HepG2 (cell line): ENCODE results near the gene NAPB. TPM values are rescaled to one million over a fixed set of nuclear protein-coding genes. Genes with fewer than 3 reads are reported as not detected.

Experiments used
- ARNT2 ChIP-seq: sonication (generic); formaldehyde crosslinking; IDR thresholded peaks from 2 replicates; pipeline ENCODE4 v1.8.0; 2022; ENCODE audit warnings: mild to moderate bottlenecking, low read depth, missing genetic modification reagents, moderate library complexity
- BHLHE40 ChIP-seq: IDR thresholded peaks from 2 replicates; pipeline ENCODE4 v1.6.1; 2011; ENCODE audit warnings: low read length, improper control_type of control experiment
- DDIT3 ChIP-seq: sonication (generic); formaldehyde crosslinking; IDR thresholded peaks from 2 replicates; pipeline ENCODE4 v1.4.0; 2020; ENCODE audit warnings: mild to moderate bottlenecking, missing genetic modification reagents
- DR1 ChIP-seq: sonication (generic); formaldehyde crosslinking; IDR thresholded peaks from 2 replicates; pipeline ENCODE4 v1.8.0; 2021; ENCODE audit warnings: mild to moderate bottlenecking, missing genetic modification reagents, inconsistent platforms
- E2F1 ChIP-seq: sonication (generic); formaldehyde crosslinking; IDR thresholded peaks from 2 replicates; pipeline ENCODE4 v1.5.0; 2020; ENCODE audit warnings: missing genetic modification reagents
- HDAC2 ChIP-seq: sonication (generic); formaldehyde crosslinking; IDR thresholded peaks from 2 replicates; pipeline ENCODE4 v1.4.0; 2020; ENCODE audit warnings: missing genetic modification reagents
- IKZF4 ChIP-seq: sonication (generic); formaldehyde crosslinking; IDR thresholded peaks from 2 replicates; pipeline ENCODE4 v1.5.1; 2020; ENCODE audit warnings: borderline replicate concordance, mild to moderate bottlenecking, low read depth, missing genetic modification reagents; ENCODE audit errors: not compliant biosample characterization
- MED13 ChIP-seq: sonication (generic); formaldehyde crosslinking; IDR thresholded peaks from 2 replicates; pipeline ENCODE4 v1.5.0; 2020; ENCODE audit warnings: missing genetic modification reagents
- PHB2 ChIP-seq: fragments of 450-650 bp; IDR thresholded peaks from 2 replicates; pipeline ENCODE4 v1.6.1; 2018; ENCODE audit not compliant: partially characterized antibody
- PLRG1 ChIP-seq: fragments of 450-650 bp; conservative IDR thresholded peaks from 2 replicates; pipeline ENCODE4 v1.6.1; 2016
- SRSF1 ChIP-seq: fragments of 200-400 bp; formaldehyde crosslinking; optimal IDR thresholded peaks from 2 replicates; pipeline ENCODE3; 2017; ENCODE audit warnings: mild to moderate bottlenecking, low read depth, low read length, moderate library complexity
- STAG1 ChIP-seq: sonication (generic); formaldehyde crosslinking; IDR thresholded peaks from 2 replicates; pipeline ENCODE4 v1.4.0; 2020; ENCODE audit warnings: missing genetic modification reagents
- ZMYM3 ChIP-seq: sonication (generic); formaldehyde crosslinking; IDR thresholded peaks from 2 replicates; pipeline ENCODE4 v1.5.1; 2020; ENCODE audit warnings: mild to moderate bottlenecking, missing genetic modification reagents
- ZNF235 ChIP-seq: sonication (generic); formaldehyde crosslinking; IDR thresholded peaks from 2 replicates; pipeline ENCODE4 v1.8.1; 2023; ENCODE audit warnings: mild to moderate bottlenecking, missing genetic modification reagents, borderline replicate concordance
- ZNF282 ChIP-seq: fragments of 450-650 bp; IDR thresholded peaks from 2 replicates; pipeline ENCODE4 v1.6.1; 2018; ENCODE audit not compliant: partially characterized antibody
- ZNF83 ChIP-seq: sonication (generic); formaldehyde crosslinking; IDR thresholded peaks from 2 replicates; pipeline ENCODE4 v1.4.0; 2020; ENCODE audit warnings: missing genetic modification reagents, mild to moderate bottlenecking, borderline replicate concordance
- ZUFSP ChIP-seq: sonication (generic); formaldehyde crosslinking; IDR thresholded peaks from 2 replicates; pipeline ENCODE4 v1.9.0; 2021; ENCODE audit warnings: missing genetic modification reagents, mild to moderate bottlenecking, borderline replicate concordance
- polyA plus RNA-seq, 8 experiments: library from polyadenylated mRNA; depleted of rRNA in 3 of 8; stranded (reverse) in 7 of 8; unstranded in 1 of 8; fragments of >200 nt; fragmentation: Illumina TruSeq in 4 of 8; extraction: Trizol in 4 of 8; gene quantifications; 2 replicates each; pipeline versions ENCODE4 v1.2.1 to v1.2.3, GENCODE V29; 2011 to 2016; ENCODE audit warnings: low read depth in 4 of 8, missing spikeins in 1 of 8, mixed read lengths in 1 of 8; ENCODE audit not compliant: insufficient read depth in 1 of 8
- total RNA-seq, 5 experiments: library from RNA; depleted of rRNA; stranded (reverse); fragments of >200 nt; fragmentation: Illumina TruSeq; extraction: Trizol; gene quantifications; 2 replicates each; pipeline ENCODE4 v1.2.3, GENCODE V29; 2016; ENCODE audit warnings: low read depth in 1 of 5
- TF ChIP-seq, protein P1 (sequence below): sonication (generic); formaldehyde crosslinking; IDR thresholded peaks from 2 replicates; pipeline ENCODE4 v1.4.0; 2020; ENCODE audit warnings: missing genetic modification reagents
- TF ChIP-seq, protein P2 (sequence below), 2 experiments: fragments of 450-650 bp in 1 of 2; sonication (generic) in 1 of 2; formaldehyde crosslinking; IDR thresholded peaks; 2 replicates each; pipeline versions ENCODE4 v1.5.0 to v1.8.0; 2020 to 2022; ENCODE audit warnings: mild to moderate bottlenecking in 1 of 2, missing genetic modification reagents in 1 of 2
- TF ChIP-seq, protein P3 (sequence below): IDR thresholded peaks from 2 replicates; pipeline ENCODE4 v1.6.1; 2016

Gene NAPB
- total and polyA plus RNA-seq, 2 of the 13 experiments (the other 11 are each of a cell fraction or from before 2014, with no cell fraction given), result 15.2 to 16.1 TPM

- TF ChIP-seq PHB2, result no peak
- no peak; the same call in 1 of the 2 replicates for TF ChIP-seq ZNF83 (CRISPR knock-in tag)
- no peak for TF ChIP-seq DDIT3 (CRISPR knock-in tag)
- TF ChIP-seq, protein P1, sequence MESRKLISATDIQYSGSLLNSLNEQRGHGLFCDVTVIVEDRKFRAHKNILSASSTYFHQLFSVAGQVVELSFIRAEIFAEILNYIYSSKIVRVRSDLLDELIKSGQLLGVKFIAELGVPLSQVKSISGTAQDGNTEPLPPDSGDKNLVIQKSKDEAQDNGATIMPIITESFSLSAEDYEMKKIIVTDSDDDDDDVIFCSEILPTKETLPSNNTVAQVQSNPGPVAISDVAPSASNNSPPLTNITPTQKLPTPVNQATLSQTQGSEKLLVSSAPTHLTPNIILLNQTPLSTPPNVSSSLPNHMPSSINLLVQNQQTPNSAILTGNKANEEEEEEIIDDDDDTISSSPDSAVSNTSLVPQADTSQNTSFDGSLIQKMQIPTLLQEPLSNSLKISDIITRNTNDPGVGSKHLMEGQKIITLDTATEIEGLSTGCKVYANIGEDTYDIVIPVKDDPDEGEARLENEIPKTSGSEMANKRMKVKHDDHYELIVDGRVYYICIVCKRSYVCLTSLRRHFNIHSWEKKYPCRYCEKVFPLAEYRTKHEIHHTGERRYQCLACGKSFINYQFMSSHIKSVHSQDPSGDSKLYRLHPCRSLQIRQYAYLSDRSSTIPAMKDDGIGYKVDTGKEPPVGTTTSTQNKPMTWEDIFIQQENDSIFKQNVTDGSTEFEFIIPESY (CRISPR knock-in tag), result no peak
- TF ChIP-seq ZUFSP (CRISPR knock-in tag), result no peak
- TF ChIP-seq, protein P2, sequence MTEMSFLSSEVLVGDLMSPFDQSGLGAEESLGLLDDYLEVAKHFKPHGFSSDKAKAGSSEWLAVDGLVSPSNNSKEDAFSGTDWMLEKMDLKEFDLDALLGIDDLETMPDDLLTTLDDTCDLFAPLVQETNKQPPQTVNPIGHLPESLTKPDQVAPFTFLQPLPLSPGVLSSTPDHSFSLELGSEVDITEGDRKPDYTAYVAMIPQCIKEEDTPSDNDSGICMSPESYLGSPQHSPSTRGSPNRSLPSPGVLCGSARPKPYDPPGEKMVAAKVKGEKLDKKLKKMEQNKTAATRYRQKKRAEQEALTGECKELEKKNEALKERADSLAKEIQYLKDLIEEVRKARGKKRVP (CRISPR knock-in tag; IDR thresholded peaks at IDR 0.05), result no peak
- no peak for TF ChIP-seq IKZF4 (CRISPR knock-in tag)
- no peak for TF ChIP-seq E2F1 (CRISPR knock-in tag)
- TF ChIP-seq PLRG1, result no peak
- TF ChIP-seq ZNF282, result no peak
- TF ChIP-seq MED13, result 0 out of 2 replicates have a peak, but pooled peaks have one; percentile 44
- peak; percentile 48; the same call in 1 of the 2 replicates for TF ChIP-seq HDAC2 (CRISPR knock-in tag)
- TF ChIP-seq DR1 (CRISPR knock-in tag), result 0 out of 2 replicates have a peak, but pooled peaks have one; percentile 35
- TF ChIP-seq, protein P3, sequence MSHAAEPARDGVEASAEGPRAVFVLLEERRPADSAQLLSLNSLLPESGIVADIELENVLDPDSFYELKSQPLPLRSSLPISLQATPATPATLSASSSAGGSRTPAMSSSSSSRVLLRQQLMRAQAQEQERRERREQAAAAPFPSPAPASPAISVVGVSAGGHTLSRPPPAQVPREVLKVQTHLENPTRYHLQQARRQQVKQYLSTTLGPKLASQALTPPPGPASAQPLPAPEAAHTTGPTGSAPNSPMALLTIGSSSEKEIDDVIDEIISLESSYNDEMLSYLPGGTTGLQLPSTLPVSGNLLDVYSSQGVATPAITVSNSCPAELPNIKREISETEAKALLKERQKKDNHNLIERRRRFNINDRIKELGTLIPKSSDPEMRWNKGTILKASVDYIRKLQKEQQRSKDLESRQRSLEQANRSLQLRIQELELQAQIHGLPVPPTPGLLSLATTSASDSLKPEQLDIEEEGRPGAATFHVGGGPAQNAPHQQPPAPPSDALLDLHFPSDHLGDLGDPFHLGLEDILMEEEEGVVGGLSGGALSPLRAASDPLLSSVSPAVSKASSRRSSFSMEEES (CRISPR knock-in tag), result no peak
- TF ChIP-seq SRSF1, result peak; percentile 62
- TF ChIP-seq ZMYM3 (CRISPR knock-in tag), result peak; percentile 84
- TF ChIP-seq ZNF235 (CRISPR knock-in tag), result 0 out of 2 replicates have a peak, but pooled peaks have one; percentile 17
- peak; percentile 28; the same call in 1 of the 2 replicates for TF ChIP-seq BHLHE40
- TF ChIP-seq ARNT2 (CRISPR knock-in tag), result 0 out of 2 replicates have a peak, but pooled peaks have one; percentile 36
- no peak for TF ChIP-seq STAG1 (CRISPR knock-in tag)
Measured at GRCh38 chr20:23435626-23436539, 14.6 kb upstream of the NAPB start (continued).
